VCaP (cell line): ENCODE results near the gene KLRG1.

Experiments
- H3K27ac ChIP-seq: fragments of 450-650 bp; 2 replicates; pipeline ENCODE4 v1.5.1; 2017
- CTCF ChIP-seq: fragments of 450-650 bp; conservative IDR thresholded peaks from 2 replicates; pipeline ENCODE4 v1.5.1; 2017; ENCODE audit warnings: mild to moderate bottlenecking, moderate library complexity

The KLRG1 gene

DNA sequence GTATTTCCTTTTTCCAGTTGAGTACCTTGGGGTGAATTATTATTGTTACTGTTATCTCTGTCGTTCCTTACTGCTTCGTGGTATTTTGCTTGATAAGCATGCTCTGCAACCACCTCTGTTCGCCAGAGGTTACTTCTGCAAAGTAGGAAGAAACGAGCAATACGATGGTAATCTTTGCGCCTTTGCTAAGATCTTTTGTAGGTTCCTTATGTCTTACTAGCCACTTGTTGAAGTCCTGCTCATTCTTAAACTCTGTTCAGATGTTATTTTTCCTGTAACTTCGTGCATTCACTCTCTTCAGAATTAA, 39.2 kb upstream of the KLRG1 start:
- TF ChIP-seq CTCF, result peak; percentile 46
- peak overlapping the region; percentile 90 for H3K27ac ChIP-seq

DNA sequence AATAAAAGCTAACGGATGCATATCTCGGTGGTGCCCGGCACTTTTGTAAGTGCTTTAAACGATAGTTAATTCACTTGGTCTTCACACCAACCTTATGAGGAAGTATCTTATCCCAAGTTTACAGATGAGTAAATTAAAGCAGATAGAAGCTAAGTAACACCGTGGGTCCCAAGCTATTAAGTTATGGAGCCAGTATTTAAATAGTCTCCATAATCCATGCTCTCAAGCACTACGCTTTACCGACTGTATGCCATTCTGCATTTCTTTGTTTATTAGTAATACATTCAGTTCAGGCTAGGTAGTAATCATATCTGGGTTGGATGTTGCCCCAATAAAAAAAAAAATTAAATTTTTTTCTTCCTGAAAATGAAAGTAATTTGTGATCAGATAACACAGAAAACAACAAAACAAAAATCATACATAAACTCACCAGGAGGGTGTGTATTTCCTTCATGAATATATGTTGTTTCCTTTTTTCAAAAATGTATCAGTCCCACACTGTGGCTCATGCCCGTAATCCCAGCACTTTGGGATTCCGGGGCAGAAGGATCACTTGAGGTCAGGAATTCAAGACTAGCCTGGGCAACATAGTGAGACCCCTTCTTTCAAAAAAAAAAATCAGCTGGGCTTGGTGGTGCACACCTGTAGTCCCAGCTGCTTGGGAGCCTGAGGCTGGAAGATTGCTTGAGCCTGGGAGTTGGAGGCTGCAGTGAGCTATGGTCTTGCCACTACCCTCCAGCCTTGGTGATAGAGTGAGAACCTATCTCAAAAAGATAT, 38.5 kb upstream of the KLRG1 start:
- H3K27ac ChIP-seq, result peak overlapping the region; percentile 90
- TF ChIP-seq CTCF, result no peak

GRCh38 chr12:8951744-8952143, 37.6 kb upstream of the KLRG1 start:
- H3K27ac ChIP-seq, result no peak overlapping the region
- no peak for TF ChIP-seq CTCF

DNA sequence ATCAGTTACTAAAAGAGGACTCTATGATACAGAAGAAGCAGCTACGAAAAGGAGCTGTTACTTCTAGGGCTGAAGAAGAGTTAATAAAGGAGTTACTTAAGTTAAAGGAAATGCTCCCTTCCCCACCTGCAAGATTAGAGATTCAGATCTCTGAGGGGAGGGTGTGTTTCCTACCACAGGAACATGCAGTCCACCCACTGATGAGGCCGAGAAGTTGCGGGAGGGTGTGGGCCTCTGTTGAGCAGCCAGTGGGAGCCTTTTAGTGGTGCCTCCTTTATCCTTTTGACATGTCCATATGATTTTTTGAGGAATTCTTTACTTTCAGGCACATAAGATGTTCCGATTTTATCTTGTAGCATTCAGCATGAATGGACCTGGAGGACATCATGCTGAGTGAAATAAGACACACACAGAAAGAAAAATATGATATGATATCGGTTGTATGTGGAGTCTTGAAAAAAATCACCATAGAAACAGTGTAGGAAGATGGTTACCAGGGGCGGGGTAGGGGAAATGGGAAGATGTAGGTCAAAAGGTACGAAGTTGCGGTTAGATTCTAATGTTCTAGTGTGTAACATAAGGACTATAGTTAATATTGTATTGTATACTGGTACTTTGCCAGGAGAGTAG, 35.5 kb upstream of the KLRG1 start:
- TF ChIP-seq CTCF, result no peak
- no peak overlapping the region for H3K27ac ChIP-seq

DNA sequence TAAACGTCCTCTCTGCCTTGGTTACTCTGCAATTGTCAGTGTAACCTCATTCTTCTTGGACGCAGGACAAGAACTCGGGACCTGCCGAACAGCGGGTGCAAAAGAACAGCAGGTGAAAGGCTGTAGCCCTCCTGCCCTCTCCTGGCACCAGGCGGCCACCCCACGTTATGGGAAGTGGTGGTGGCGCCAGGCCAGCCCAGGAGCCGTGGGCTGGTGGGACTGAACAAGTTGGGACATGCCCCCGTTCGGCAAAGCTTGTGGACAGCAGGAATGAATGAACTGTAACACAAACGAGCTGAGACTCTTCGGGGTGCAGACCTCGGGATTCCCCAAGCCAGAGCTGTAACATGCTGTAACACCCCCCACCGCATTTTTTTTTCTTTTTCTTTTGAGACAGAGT, 33.3 kb upstream of the KLRG1 start:
- H3K27ac ChIP-seq, result no peak overlapping the region
- no peak for TF ChIP-seq CTCF

DNA sequence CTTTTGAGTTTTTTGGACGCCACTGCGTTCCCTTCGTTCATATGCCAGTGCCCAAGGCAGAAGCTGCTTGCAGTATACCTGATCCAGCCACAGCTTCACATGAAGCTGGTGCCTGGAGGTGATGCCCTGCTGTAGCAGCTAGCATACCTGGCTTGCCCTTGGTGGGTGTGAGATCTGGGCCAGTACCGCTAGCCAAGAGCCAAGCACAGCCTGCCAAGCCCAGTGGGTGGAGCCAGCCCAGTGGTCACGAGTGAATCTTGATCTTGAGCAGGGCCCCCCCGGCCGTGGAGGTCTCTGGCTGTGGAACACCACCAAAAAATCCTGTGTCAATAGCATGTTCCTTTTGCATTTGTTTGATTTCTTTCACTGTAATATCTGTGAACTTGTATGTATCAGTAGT, 32.6 kb upstream of the KLRG1 start:
- no peak for TF ChIP-seq CTCF
- H3K27ac ChIP-seq, result no peak overlapping the region

DNA sequence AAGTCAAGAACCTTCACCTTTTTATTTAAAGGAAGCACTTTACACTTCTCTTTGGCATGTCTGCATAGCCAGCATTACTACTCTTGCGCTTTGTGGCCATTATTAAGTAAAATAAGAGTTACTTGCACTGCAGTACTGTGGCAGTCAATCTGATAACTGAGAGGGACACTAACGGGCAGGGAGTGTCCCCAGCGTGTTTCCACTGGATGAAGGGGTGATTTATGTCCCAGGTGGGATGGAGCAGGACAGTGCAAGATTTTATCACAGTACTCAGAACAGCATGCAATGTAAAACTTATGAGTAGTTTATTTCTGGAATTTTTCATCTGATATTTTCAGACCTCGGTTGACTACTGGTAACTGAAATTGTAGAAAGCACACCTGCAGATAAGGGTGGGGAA, 31.8 kb upstream of the KLRG1 start:
- no peak for TF ChIP-seq CTCF
- no peak overlapping the region for H3K27ac ChIP-seq
